Measurements from ENCODE around the gene LMTK2.

Gene LMTK2

DNA sequence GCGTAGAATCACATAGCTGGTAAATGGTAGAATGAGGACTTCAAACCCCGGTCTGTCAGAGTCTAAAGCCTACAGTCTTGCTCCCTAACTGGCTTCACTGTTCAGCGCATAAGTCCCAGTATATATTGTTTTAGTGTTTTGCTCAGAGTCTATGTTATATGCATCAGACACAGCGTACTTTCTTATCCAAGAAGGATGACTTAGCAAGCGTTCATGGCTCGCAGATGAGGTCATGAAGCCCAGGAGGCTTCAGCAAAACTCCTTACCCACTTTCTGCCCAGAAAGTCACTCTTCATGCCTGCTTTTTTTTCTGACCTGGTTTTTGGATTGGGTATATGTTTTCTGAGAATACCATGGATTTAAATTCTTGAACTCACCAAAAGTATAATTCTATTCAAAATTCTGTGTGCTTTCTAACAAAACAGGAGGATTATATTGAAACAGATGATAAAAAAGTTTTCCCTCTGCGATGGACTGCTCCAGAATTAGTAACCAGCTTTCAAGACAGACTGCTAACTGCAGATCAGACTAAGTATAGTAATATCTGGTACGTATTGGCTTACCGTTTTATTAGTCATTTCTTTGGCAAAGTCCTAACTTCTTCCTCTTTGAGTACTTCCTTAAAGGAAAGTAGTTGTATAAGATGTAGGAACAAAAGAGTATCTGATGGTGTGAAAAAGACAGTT, 79.9 kb downstream of the LMTK2 start:
- no peaks in the 10 kb centered on the region for H3K9me3 Mint-ChIP-seq
- DNase-seq (ENCODE audit: low spot score): no peak

DNA sequence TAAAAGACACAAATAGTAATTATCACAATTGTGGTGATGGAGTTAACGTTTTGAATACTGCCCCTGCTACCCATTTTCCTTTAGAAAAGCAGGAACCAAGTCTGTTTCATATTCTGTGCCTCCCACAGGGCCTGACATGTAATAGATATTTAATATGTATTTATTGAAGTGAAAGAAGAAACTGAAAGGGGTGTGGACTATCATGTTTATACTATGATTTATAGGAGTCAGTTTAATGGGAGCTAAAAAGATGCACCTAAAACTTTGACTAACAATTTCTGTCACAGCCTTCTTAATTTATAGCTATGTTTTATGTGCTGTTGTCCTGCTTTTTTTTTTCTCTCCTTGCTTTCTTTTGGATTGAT, 80.5 kb downstream of the LMTK2 start:
- H3K27ac Mint-ChIP-seq: no peak overlapping the region

More for the DNA sequence above, 79.9 kb downstream of the LMTK2 start:
- peaks cover 15% of the 10 kb centered on the region for H3K36me3 Mint-ChIP-seq (ENCODE audit: low read depth)
- H3K4me3 Mint-ChIP-seq: no peak overlapping the region
- no peak overlapping the region for H3K27ac Mint-ChIP-seq
- H3K27me3 Mint-ChIP-seq (ENCODE audit: low read depth): no peaks in the 10 kb centered on the region
- H3K4me1 Mint-ChIP-seq (ENCODE audit: low read depth): peaks cover 3% of the 10 kb centered on the region

DNA sequence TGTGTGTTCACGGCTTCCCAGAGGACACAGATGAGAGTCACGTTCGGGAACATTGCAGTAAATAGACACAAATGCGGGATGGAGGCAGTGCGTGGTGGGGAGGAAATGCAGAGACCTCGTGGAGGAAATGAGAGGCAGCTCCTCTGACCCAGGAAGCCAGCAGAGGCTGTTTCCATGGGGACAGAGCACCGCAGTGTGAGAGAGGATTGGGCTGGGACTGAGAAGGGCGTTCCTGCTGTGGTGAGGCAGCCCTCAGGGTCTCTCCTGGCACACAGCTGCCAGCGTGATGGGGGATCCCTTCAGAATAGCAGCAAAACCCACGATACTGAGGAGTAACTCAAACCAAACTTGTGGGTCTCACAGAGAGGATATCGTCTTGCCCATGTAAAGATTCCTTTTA, 82.9 kb downstream of the LMTK2 start:
- no peak for DNase-seq (ENCODE audit: low spot score)
- H3K27ac Mint-ChIP-seq: no peak overlapping the region
- no peaks in the 10 kb centered on the region for H3K9me3 Mint-ChIP-seq
- H3K4me1 Mint-ChIP-seq (ENCODE audit: low read depth): peaks cover 3% of the 10 kb centered on the region
- H3K4me3 Mint-ChIP-seq: no peak overlapping the region
- no peaks in the 10 kb centered on the region for H3K27me3 Mint-ChIP-seq (ENCODE audit: low read depth)
- peaks cover 26% of the 10 kb centered on the region for H3K36me3 Mint-ChIP-seq (ENCODE audit: low read depth)

More for the DNA sequence above, 80.5 kb downstream of the LMTK2 start:
- peaks cover 18% of the 10 kb centered on the region for H3K36me3 Mint-ChIP-seq (ENCODE audit: low read depth)
- no peak overlapping the region for H3K4me3 Mint-ChIP-seq
- H3K27me3 Mint-ChIP-seq (ENCODE audit: low read depth): no peaks in the 10 kb centered on the region
- no peaks in the 10 kb centered on the region for H3K9me3 Mint-ChIP-seq
- peaks cover 3% of the 10 kb centered on the region for H3K4me1 Mint-ChIP-seq (ENCODE audit: low read depth)
- no peak for DNase-seq (ENCODE audit: low spot score)

DNA sequence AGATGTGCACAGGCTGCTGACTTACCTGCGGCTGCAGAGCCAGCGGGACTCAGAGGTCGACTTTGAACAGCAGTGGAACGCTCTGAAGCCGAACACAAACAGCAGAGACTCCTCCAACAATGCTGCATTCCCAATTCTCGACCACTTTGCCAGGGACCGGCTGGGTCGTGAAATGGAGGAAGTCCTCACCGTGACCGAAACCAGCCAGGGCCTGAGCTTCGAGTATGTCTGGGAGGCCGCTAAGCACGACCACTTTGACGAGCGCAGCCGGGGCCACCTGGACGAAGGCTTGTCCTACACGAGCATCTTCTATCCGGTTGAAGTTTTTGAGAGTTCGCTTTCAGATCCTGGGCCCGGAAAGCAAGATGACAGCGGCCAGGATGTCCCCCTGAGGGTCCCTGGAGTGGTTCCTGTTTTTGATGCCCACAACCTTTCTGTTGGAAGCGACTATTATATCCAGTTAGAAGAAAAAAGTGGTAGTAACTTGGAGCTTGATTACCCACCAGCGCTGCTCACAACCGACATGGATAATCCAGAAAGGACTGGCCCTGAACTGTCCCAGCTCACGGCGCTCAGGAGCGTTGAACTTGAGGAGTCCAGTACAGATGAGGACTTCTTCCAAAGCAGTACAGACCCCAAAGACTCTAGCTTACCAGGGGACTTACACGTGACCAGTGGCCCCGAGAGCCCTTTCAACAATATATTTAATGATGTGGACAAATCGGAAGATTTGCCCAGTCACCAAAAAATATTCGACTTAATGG, 85.2 kb downstream of the LMTK2 start:
- H3K27ac Mint-ChIP-seq: no peak overlapping the region
- DNase-seq (ENCODE audit: low spot score): no peak
- H3K4me1 Mint-ChIP-seq (ENCODE audit: low read depth): peaks cover 3% of the 10 kb centered on the region
- no peak overlapping the region for H3K4me3 Mint-ChIP-seq
- H3K9me3 Mint-ChIP-seq: no peaks in the 10 kb centered on the region
- no peaks in the 10 kb centered on the region for H3K27me3 Mint-ChIP-seq (ENCODE audit: low read depth)
- peaks cover 26% of the 10 kb centered on the region for H3K36me3 Mint-ChIP-seq (ENCODE audit: low read depth)

DNA sequence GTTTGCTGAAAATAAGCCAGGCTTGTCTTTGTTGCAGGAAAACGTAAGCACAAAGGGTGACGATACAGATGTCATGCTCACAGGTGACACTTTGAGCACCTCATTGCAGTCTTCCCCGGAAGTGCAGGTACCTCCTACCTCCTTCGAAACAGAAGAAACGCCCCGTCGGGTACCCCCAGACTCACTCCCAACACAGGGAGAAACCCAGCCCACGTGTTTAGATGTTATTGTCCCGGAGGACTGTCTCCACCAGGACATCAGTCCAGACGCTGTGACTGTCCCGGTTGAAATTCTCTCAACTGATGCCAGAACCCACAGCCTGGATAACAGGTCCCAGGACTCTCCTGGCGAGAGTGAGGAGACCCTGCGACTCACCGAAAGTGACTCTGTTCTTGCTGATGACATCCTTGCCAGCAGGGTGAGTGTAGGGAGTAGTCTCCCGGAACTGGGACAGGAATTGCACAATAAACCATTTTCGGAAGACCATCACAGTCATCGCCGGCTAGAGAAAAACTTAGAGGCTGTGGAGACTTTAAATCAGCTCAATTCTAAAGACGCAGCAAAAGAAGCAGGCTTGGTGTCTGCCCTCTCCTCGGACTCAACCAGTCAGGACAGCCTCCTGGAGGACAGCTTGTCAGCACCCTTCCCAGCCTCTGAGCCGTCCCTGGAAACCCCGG, 86.3 kb downstream of the LMTK2 start:
- no peaks in the 10 kb centered on the region for H3K9me3 Mint-ChIP-seq

DNA sequence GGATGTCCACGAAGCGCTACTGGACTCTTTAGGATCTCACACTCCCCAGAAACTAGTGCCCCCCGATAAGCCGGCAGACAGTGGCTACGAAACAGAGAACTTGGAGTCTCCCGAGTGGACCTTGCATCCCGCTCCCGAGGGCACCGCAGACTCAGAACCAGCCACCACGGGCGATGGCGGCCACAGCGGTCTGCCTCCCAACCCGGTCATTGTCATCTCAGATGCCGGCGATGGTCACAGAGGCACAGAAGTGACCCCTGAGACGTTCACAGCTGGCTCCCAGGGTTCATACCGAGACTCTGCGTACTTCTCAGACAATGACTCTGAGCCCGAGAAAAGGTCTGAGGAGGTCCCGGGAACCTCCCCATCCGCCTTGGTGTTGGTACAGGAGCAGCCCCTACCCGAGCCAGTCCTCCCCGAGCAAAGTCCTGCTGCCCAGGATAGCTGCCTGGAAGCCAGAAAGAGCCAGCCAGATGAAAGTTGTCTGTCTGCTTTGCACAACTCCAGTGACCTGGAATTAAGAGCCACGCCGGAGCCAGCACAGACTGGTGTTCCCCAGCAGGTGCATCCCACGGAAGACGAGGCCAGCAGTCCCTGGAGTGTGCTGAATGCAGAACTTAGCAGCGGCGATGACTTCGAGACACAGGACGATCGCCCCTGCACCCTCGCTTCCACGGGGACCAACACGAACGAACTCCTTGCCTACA, 87.0 kb downstream of the LMTK2 start:
- DNase-seq (ENCODE audit: low spot score): no peak
- H3K36me3 Mint-ChIP-seq (ENCODE audit: low read depth): peaks cover 26% of the 10 kb centered on the region
- no peak overlapping the region for H3K4me3 Mint-ChIP-seq
- no peak overlapping the region for H3K27ac Mint-ChIP-seq
- H3K9me3 Mint-ChIP-seq: no peaks in the 10 kb centered on the region
- peaks cover 3% of the 10 kb centered on the region for H3K4me1 Mint-ChIP-seq (ENCODE audit: low read depth)
- H3K27me3 Mint-ChIP-seq (ENCODE audit: low read depth): no peaks in the 10 kb centered on the region

More for the DNA sequence above, 86.3 kb downstream of the LMTK2 start:
- DNase-seq (ENCODE audit: low spot score): no peak
- Mint-ChIP-seq H3K27me3 (ENCODE audit: low read depth) (no peaks in the 10 kb centered on the region), H3K36me3 (ENCODE audit: low read depth) (peaks cover 27% of the 10 kb centered on the region), H3K27ac (no peak overlapping the region), H3K4me3 (no peak overlapping the region), H3K4me1 (ENCODE audit: low read depth) (peaks cover 3% of the 10 kb centered on the region)

DNA sequence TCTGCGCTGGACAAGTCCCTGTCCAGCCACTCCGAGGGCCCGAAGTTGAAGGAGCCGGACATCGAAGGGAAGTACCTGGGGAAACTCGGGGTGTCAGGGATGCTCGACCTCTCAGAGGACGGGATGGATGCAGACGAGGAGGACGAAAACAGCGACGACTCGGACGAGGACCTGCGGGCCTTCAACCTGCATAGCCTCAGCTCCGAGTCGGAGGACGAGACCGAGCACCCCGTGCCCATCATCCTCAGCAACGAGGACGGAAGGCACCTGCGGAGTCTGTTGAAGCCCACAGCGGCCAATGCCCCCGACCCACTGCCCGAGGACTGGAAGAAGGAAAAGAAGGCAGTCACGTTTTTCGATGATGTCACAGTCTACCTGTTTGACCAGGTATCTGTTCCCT, 87.5 kb downstream of the LMTK2 start:
- Mint-ChIP-seq H3K4me3 (no peak overlapping the region), H3K27ac (no peak overlapping the region), H3K4me1 (ENCODE audit: low read depth) (peaks cover 3% of the 10 kb centered on the region), H3K27me3 (ENCODE audit: low read depth) (no peaks in the 10 kb centered on the region), H3K36me3 (ENCODE audit: low read depth) (peaks cover 28% of the 10 kb centered on the region), H3K9me3 (peaks cover 4% of the 10 kb centered on the region)
- no peak for DNase-seq (ENCODE audit: low spot score)

DNA sequence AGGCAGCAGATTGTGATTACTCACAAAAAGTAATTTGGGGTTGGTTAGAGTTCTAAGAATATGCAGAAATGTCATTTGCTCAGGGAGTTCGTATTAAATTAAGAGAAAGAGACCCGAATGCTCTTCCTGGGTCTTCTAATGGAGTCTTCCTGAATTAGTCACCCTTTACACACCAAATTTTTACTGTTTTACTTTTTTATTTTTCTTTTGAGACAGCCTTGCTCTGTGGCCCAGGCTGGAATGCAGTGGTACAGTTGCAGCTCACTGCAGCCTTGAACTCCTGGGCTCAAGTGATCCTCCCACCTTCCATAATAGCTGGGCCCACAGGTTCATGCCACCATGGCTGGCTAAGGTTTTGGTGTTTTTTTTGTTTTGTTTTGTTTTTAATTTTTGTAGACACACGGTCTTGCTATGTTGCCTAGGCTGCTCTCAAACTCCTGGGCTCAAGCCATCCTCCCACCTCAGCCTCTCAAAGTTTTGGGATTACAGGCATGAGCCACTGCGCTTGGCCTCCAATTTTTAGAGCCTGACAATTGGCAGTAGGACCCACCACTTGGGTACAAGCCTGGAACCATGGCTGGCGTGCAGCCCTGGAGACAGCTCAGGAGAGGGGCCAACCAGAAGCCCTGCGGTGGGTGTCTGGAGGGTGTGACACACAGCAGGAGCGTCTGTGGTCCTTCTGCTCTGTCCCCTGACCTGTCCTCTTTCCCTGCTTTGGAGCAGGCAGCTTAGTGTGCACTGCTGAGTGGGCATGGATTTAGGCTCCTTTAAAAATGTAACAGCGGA, 88.2 kb downstream of the LMTK2 start:
- Mint-ChIP-seq H3K27ac (no peak overlapping the region), H3K9me3 (peaks cover 6% of the 10 kb centered on the region), H3K4me1 (ENCODE audit: low read depth) (peaks cover 3% of the 10 kb centered on the region), H3K4me3 (no peak overlapping the region), H3K36me3 (ENCODE audit: low read depth) (peaks cover 26% of the 10 kb centered on the region), H3K27me3 (ENCODE audit: low read depth) (no peaks in the 10 kb centered on the region)
- no peak for DNase-seq (ENCODE audit: low spot score)

DNA sequence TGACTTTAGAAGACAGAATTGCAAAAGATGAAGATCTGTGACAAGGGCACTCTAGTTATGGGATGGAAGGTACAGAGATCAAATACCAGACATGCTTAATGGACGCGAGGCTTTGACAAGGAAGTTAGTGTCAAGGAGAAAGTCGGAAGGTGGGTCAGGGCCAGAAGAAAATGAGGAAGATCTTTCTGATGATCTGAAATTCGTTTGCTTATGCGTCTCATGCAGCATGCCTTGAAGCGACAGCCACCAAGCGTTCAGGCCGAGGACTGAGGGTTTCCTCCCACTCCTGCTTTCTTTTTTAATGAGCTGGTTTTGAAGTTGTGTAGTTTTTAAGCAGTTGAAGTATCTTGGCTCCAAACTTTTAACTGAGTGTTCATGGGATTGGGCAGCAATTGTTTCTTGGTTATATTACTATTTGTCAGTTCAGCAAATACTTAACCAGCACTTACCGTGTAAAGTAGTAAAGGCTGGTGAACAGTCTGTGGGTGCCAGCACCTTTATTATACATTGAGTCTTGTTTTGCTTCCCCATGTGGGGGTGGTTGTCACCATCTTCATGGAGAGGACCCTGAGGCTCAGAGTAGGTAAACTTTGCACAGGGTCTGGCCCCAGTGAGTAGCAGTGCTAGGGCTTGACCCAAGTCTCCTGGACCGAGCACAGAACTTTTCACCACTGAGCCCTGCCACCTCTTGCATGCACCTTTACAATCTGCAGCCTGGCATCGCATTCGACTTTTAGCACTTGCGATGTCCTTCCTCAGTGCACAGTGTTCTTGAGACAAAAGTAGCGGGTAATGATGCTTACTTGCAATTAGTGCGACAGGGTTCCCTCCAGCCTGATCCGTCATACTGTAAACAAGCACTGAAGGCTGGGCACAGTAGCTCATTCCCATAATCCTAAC, 90.3 kb downstream of the LMTK2 start:
- H3K27ac Mint-ChIP-seq: no peak overlapping the region
- no peaks in the 10 kb centered on the region for H3K27me3 Mint-ChIP-seq (ENCODE audit: low read depth)
- H3K36me3 Mint-ChIP-seq (ENCODE audit: low read depth): peaks cover 24% of the 10 kb centered on the region
- peaks cover 9% of the 10 kb centered on the region for H3K9me3 Mint-ChIP-seq
- no peak overlapping the region for H3K4me3 Mint-ChIP-seq
- peaks cover 16% of the 10 kb centered on the region for H3K4me1 Mint-ChIP-seq (ENCODE audit: low read depth)
- no peak for DNase-seq (ENCODE audit: low spot score)

DNA sequence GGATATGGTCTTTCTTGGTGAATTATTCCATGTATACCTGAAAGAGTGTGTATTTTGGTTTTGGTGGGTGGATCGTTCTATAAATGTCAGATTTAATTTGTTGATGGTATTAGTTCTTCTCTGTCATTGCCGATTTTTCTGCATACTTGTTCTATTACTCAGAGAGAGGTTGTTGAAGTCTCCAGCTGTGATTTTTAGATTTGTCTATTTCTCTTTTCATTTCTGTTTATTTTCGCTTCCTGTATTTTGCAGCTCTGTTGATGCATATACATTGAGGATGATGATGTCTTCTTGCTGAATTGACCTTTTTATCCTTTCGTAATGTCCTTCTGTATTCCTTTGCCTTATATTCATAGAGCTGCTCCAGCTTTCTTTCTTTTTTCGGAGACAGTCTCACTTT, 92.5 kb downstream of the LMTK2 start:
- Mint-ChIP-seq H3K36me3 (ENCODE audit: low read depth) (peaks cover 22% of the 10 kb centered on the region), H3K27ac (no peak overlapping the region), H3K4me3 (no peak overlapping the region), H3K4me1 (ENCODE audit: low read depth) (peaks cover 28% of the 10 kb centered on the region), H3K27me3 (ENCODE audit: low read depth) (no peaks in the 10 kb centered on the region), H3K9me3 (peaks cover 9% of the 10 kb centered on the region)
- DNase-seq (ENCODE audit: low spot score): no peak

DNA sequence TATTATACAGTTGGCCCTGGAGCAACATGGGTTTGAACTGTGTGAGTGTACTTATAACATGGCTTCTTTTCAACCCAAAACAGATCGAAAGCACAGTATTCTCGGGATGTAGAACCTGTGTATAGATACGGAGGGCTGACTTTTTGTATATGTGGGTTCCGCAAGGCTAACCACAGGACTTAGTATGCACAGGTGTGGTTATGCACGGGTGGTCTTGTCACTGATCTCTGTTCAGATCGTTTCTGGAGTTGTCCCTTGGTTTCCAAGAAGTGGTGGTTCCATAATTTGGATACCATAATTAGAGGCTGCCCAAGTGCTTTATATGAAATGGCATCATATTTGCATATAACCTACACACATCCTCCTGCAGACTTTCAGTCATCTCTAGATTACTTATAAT, 93.7 kb downstream of the LMTK2 start:
- no peak for DNase-seq (ENCODE audit: low spot score)
- Mint-ChIP-seq H3K4me1 (ENCODE audit: low read depth) (peaks cover 28% of the 10 kb centered on the region), H3K27me3 (ENCODE audit: low read depth) (no peaks in the 10 kb centered on the region), H3K36me3 (ENCODE audit: low read depth) (peaks cover 27% of the 10 kb centered on the region), H3K9me3 (peaks cover 9% of the 10 kb centered on the region), H3K27ac (peak overlapping the region; percentile 1), H3K4me3 (peak overlapping the region; percentile 25)

DNA sequence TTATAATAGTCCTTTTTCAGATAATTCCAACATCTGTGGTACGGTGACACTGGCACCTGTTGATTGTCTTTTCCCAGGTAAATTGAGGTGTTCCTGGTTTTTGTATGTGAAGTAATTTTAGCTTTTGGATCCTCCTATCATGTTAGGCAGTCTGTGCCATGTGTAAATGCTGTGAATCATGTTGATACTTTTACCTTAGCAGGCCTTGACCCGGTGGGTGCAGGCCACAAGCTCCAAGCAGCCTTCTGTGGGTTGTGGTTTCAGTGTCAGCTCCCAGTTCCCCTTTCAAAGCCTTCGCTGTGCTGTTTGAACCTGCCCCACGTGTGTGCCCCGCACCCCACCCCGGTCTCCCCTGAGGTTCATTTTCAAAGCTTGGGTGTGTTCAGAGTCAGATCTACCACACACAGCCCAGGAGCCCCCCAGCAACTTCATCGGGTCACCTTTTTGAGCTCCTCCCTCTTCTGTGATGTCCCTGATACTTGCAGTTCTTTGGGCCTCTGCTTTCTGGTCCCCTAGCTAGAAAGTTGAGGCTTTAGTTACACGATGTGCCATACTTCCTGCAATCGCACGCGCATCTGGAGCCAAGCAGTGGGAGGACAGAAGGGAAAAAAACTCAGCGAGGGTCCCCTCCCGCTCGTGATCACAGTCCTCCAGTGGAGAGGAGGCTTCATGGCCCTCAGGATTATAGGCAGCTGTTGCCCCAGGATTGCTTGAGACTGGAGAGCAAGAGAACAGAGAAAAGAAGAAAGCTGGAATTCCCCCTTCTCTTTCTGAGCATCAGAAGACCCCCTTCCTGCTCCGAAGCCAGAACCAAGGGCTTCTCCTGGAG, 95.9 kb downstream of the LMTK2 start:
- Mint-ChIP-seq H3K4me3 (peak overlapping the region; percentile 75), H3K36me3 (ENCODE audit: low read depth) (peaks cover 38% of the 10 kb centered on the region), H3K9me3 (peaks cover 9% of the 10 kb centered on the region), H3K27ac (peak overlapping the region; percentile 80), H3K4me1 (ENCODE audit: low read depth) (peaks cover 28% of the 10 kb centered on the region), H3K27me3 (ENCODE audit: low read depth) (no peaks in the 10 kb centered on the region)
- DNase-seq (ENCODE audit: low spot score): peak; percentile 73
